Measurements from ENCODE around the gene BAIAP2L2.

DNA sequence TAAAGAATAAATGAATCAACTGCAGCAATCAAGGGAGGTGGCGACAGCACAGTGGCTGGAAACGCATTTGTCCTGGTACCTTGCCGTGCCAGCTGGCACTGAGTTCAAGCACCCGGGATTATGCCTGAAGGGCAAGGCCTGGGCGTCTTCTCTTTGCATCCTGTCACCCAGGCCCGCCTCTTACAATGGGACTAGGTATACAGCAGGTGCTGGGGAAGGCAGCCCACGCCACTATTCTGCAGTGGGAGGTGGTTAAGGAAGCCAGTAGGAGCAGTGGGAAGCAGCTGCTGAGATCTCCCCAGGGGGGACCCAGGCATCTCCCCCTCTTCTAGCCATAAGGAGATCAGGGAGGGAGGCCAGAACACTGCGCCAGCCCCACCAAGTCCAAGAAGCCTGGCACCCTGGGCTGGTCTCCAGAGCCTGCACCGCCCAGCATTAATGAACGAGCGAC is 15.3 kb upstream of the BAIAP2L2 start:
- TF ChIP-seq, protein P1, sequence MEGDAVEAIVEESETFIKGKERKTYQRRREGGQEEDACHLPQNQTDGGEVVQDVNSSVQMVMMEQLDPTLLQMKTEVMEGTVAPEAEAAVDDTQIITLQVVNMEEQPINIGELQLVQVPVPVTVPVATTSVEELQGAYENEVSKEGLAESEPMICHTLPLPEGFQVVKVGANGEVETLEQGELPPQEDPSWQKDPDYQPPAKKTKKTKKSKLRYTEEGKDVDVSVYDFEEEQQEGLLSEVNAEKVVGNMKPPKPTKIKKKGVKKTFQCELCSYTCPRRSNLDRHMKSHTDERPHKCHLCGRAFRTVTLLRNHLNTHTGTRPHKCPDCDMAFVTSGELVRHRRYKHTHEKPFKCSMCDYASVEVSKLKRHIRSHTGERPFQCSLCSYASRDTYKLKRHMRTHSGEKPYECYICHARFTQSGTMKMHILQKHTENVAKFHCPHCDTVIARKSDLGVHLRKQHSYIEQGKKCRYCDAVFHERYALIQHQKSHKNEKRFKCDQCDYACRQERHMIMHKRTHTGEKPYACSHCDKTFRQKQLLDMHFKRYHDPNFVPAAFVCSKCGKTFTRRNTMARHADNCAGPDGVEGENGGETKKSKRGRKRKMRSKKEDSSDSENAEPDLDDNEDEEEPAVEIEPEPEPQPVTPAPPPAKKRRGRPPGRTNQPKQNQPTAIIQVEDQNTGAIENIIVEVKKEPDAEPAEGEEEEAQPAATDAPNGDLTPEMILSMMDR (IDR thresholded peaks at IDR 0.05), result no peak
- TF ChIP-seq POLR2A (IDR thresholded peaks at IDR 0.05), result no peak
- no peak for TF ChIP-seq EP300 (IDR thresholded peaks at IDR 0.05)
